Measurements from ENCODE around the gene TBC1D2B.
"Not testable (repeated sequence)": the region's sequence is repeated elsewhere in the genome, so short reads cannot be mapped to it uniquely, and the experiment has no call there.

Gene TBC1D2B

GRCh38 chr15:77971875-77972274, 105.6 kb downstream of the TBC1D2B start:
- not testable (repeated sequence) for DNase-seq

GRCh38 chr15:77970813-77971360, 106.6 kb downstream of the TBC1D2B start:
- DNase-seq, result not testable (repeated sequence)

DNA sequence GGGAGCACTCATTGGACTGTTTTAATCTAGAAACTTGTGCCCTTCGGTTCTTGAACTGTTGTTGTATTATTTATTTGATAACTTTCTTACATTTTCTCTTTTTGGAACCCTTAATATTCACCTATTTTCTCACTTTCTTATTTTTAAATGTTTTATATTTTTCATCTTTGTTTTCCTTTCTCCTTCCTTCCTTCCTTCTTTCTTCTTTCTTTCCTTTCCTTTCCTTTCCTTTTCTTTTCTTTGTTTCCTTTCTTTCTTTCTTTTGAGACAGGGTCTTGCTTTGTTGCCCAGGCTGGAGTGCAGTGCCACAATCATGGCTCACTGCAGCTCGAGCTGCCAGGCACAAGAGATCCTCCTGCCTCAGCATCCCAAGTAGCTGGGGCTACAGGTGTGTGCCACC, 108.5 kb downstream of the TBC1D2B start:
- no peak for DNase-seq

DNA sequence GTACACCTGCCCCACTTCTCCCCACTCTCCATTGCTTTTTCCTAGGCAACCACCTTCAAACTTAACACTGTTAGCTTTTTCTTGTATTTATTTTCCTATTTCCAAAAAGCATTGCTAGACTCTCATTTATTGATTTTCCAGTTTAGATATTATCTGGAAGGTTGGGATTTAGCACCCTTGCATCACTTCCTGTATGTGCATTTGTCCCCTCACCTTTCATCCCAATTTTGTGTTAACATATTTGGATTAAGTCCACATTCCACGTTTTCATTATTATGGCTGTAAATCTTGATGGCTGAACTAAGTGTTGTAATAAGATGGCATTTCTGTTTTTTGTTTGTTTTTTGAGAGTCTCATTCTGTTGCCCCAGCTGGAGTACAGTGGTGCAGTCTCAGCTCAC, 109.7 kb downstream of the TBC1D2B start:
- DNase-seq, result no peak

DNA sequence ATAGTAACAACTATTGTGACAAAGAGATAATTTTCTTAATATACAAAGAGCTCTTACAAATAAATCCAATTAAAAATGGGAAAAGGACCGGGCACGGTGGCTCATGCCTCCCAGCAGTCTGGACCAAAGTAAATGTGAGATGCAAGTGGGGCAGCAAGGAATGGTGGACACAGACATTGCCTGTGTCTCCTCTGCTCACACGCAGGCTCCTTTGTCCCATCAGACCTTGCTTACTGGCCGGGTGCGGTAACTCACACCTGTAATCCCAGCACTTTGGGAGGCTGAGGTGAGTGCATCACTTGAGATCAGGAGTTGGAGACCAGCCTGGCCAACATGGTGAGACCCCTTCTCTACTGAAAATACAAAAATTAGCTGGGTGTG, 110.3 kb downstream of the TBC1D2B start:
- not testable (repeated sequence) for DNase-seq

DNA sequence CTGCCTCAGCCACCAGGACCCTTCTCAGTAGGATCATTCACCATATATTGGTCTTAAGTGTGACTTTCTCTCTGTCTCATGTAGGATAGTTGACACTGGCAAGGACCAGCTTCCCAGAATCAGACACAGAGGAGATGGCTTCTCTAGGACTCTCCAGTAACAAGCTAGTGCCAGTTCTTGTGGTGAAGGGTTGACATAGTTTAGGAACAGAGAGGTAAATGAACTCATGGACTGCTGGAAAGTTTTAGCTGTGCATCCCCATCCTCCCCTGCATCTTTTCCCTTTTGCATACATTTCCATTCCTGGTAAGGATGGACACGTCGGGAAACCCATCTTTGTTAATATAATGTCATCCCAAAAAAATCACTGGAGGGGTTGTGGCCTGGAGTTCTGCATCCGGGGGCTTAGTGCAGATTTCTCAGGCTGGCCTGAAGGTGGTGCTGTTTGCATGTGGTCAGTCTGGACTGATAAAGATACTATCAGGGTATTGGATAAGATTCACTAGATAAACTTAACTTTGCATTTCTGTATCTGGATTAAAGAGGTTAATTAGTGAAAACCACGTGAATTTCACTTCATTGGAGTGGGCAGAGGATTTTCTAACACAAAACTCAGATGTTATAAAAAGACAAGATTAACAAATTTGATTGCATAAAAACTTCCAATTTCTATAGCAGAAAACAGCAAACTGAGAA, 110.8 kb downstream of the TBC1D2B start:
- DNase-seq, result no peak

DNA sequence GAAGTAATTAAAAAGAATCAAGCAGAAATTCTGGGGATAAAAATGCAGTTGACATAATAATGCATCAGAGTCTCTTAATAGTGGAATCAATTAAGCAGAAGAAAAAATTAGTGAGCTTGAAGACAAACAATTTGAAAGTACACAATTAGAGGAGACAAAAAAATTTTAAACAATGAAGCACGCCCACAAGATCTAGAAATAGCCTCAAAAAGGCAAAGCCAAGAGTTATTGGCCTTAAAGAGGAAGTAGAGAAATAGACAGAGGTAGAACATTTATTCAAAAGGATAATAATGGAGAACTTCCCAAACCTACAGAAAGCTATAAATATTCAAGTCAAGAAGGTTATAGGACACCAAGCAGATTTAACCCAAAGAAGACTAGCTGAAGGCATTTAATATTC, 113.3 kb downstream of the TBC1D2B start:
- DNase-seq, result no peak

DNA sequence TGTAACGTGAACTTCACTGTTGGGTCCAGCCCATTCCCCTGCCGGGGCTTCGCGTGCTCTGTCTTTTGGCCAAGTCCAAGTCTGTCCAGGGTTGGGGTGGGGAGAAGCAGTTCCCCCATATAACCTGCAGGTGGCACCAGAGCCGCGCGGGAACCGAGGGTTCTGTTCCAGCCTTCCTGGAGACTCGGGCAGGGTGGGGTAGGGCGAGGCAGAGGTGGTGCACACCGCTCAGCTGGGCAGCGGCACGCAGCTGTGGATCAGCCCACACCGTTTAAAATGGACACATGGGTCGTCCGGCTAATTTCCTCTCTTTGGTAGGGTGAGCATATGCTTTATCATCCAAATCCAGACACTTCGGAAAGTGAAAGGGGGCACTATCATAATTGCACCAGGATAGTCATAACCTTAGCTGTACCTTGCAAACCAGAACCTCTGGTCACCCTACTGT, 118.1 kb downstream of the TBC1D2B start:
- DNase-seq, result peak; percentile 87

- not testable (repeated sequence) for DNase-seq
Observed at GRCh38 chr15:77958716-77959431, 118.6 kb downstream of the TBC1D2B start.

GRCh38 chr15:77958021-77958420, 119.5 kb downstream of the TBC1D2B start:
- not testable (repeated sequence) for DNase-seq

DNA sequence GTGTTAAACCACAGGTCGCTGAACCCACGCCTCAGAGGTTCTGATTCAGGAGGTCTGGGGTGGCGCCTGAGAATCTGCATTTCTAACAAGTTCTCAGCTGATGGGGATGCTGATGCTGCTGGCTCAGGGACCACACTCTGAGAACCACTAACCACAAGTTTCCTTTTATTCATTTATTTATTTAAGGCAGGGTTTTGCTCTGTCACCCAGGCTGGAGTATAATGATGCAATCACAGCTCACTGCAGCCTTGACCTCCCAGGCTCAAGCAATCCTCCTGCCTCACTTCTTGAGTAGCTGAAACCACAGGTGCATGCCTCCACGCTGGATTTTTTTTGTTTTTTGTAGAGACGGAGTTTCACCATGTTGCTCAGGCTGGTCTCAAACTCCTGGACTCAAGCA, 123.6 kb downstream of the TBC1D2B start:
- not testable (repeated sequence) for DNase-seq

DNA sequence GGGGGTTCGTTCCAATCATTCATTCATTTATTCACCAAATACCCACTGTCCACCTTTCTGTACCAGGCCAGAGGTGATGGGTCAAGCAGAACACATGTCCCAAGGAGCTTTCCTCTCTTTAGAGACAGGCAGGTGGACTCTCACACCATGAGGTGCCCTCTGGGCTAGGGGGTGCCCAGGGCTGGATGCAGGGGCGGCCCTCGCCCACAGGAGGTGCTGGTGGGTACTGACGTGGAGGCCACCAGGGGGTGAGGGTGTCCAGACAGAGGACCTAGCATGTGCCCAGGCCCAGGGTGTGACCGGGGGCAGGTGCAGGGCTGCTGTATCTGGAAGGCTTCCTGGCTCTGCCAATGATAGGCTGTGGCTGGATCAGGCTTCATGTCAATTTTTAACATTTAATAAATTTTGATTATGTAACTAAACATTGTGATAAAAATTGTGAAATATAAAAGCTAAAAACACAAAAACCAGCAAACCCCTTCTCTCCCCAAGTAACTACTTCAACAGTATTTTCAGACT, 124.5 kb downstream of the TBC1D2B start:
- DNase-seq, result not testable (repeated sequence)

GRCh38 chr15:77951105-77951786, 126.3 kb downstream of the TBC1D2B start:
- DNase-seq, result not testable (repeated sequence)

- DNase-seq, result not testable (repeated sequence)
Observed at GRCh38 chr15:77950470-77950869, 127.0 kb downstream of the TBC1D2B start.

GRCh38 chr15:77945566-77945965, 131.9 kb downstream of the TBC1D2B start:
- DNase-seq, result no peak
